Smooth muscle cell (in vitro differentiated cells): ENCODE measurements around the gene SDCCAG8. TPM values are rescaled to one million over a fixed set of nuclear protein-coding genes. Genes with fewer than 3 reads are reported as not detected.

ENCODE experiments used
- DNase-seq: peaks from one replicate; lab custom pipeline; 2025; ENCODE audit not compliant: unreplicated experiment; lab: John Stamatoyannopoulos, UW
- H2AFZ ChIP-seq: fragments of 200-600 bp; sonication (generic); 2 replicates; pipeline ENCODE4 v1.6.0; 2016; ENCODE audit warnings: antibody characterized with exemption, low read depth, mild to moderate bottlenecking
- H3F3A ChIP-seq: fragments of 200-600 bp; sonication (generic); 2 replicates; pipeline ENCODE4 v1.6.0; 2017; ENCODE audit warnings: antibody characterized with exemption, low read depth
- H3K27ac ChIP-seq: fragments of 200-600 bp; sonication (generic); 2 replicates; pipeline ENCODE4 v1.5.1; 2016; ENCODE audit warnings: low read depth, mild to moderate bottlenecking
- H3K27me3 ChIP-seq: fragments of 200-600 bp; sonication (generic); 2 replicates; pipeline ENCODE4 v1.6.1; 2016; ENCODE audit warnings: low read depth, mild to moderate bottlenecking
- H3K36me3 ChIP-seq: fragments of 200-600 bp; sonication (generic); 2 replicates; pipeline ENCODE4 v1.5.1; 2016; ENCODE audit warnings: low read depth
- H3K4me1 ChIP-seq: fragments of 200-600 bp; sonication (generic); 2 replicates; pipeline ENCODE4 v1.5.1; 2016; ENCODE audit warnings: low read depth
- H3K4me2 ChIP-seq: fragments of 200-600 bp; sonication (generic); 2 replicates; pipeline ENCODE4 v1.6.0; 2016; ENCODE audit warnings: mild to moderate bottlenecking
- H3K4me3 ChIP-seq: fragments of 200-600 bp; sonication (generic); 2 replicates; pipeline ENCODE4 v1.5.1; 2016; ENCODE audit warnings: mild to moderate bottlenecking
- H3K79me2 ChIP-seq: fragments of 200-600 bp; sonication (generic); 2 replicates; pipeline ENCODE4 v1.6.0; 2016; ENCODE audit warnings: low read depth, mild to moderate bottlenecking
- H3K9ac ChIP-seq: fragments of 200-600 bp; sonication (generic); 2 replicates; pipeline ENCODE4 v1.6.0; 2016; ENCODE audit warnings: low read depth
- H3K9me3 ChIP-seq: fragments of 200-600 bp; sonication (generic); replicated peaks from 2 replicates; pipeline ENCODE4 v1.5.1; 2016; ENCODE audit warnings: low read depth
- H4K20me1 ChIP-seq: fragments of 200-600 bp; sonication (generic); 2 replicates; pipeline ENCODE4 v1.6.0; 2016; ENCODE audit warnings: low read depth
- WGBS: methylation state at CpG from one replicate; pipeline ENCODE4 v1.1.7; 2016; ENCODE audit warnings: low lambda C conversion rate; 5-methylcytosine and 5-hydroxymethylcytosine counted together
- polyA plus RNA-seq: library from polyadenylated mRNA; unstranded; fragments of >200 nt; fragmentation: Nextera tagmentation; extraction: Ambion mirVana; gene quantifications from 2 replicates; pipeline ENCODE4 v1.2.1, GENCODE V29; 2016
- total RNA-seq: library from RNA; depleted of rRNA; stranded (reverse); fragments of >200 nt; gene quantifications from 2 replicates; pipeline ENCODE4 v1.2.3, GENCODE V29; 2014
- TF ChIP-seq, protein P1 (sequence below): fragments of 200-600 bp; sonication (generic); IDR thresholded peaks from 2 replicates; pipeline ENCODE4 v1.5.1; 2017; ENCODE audit warnings: borderline replicate concordance, mild to moderate bottlenecking, antibody characterized with exemption; ENCODE audit not compliant: insufficient read depth, poor library complexity, severe bottlenecking

The SDCCAG8 gene
- total and polyA plus RNA-seq, 2 experiments from 2014 or later: 30.9 to 33.4 TPM

DNA sequence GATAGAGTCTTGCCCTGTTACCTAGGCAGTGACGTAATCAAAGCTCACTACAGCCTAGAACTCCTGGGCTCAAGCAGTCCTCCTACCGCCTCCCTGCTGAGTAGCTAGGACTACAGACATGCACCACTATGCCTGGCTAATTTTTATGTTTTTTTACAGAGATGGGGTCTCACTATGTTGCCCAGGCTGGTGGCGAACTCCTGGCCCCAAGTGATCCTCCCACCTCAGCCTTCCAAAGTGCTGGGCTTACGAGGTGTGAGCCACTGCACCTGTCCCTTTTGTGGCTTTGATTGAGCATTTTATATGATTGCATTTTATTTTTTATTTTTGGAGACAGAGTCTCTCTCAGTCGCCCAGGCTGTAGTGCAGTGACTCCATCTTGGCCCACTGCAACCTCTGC is 25.8 kb downstream of the SDCCAG8 start:
- Histone ChIP-seq H3K4me3 (no peak overlapping the region), H4K20me1 (no peaks in the 10 kb centered on the region), H3K9me3 (no peaks in the 10 kb centered on the region), H3K4me1 (peaks cover 13% of the 10 kb centered on the region), H3K36me3 (peaks cover 20% of the 10 kb centered on the region), H3F3A (peaks cover 21% of the 10 kb centered on the region), H3K4me2 (no peak overlapping the region), H3K27ac (no peak overlapping the region), H2AFZ (no peak overlapping the region), H3K9ac (no peak overlapping the region), H3K79me2 (peaks cover 43% of the 10 kb centered on the region), H3K27me3 (no peaks in the 10 kb centered on the region)
- TF ChIP-seq, protein P1, sequence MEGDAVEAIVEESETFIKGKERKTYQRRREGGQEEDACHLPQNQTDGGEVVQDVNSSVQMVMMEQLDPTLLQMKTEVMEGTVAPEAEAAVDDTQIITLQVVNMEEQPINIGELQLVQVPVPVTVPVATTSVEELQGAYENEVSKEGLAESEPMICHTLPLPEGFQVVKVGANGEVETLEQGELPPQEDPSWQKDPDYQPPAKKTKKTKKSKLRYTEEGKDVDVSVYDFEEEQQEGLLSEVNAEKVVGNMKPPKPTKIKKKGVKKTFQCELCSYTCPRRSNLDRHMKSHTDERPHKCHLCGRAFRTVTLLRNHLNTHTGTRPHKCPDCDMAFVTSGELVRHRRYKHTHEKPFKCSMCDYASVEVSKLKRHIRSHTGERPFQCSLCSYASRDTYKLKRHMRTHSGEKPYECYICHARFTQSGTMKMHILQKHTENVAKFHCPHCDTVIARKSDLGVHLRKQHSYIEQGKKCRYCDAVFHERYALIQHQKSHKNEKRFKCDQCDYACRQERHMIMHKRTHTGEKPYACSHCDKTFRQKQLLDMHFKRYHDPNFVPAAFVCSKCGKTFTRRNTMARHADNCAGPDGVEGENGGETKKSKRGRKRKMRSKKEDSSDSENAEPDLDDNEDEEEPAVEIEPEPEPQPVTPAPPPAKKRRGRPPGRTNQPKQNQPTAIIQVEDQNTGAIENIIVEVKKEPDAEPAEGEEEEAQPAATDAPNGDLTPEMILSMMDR: no peak
- WGBS: 99% methylated on average over 5 of the region's 5 CpGs
- no peak for DNase-seq

DNA sequence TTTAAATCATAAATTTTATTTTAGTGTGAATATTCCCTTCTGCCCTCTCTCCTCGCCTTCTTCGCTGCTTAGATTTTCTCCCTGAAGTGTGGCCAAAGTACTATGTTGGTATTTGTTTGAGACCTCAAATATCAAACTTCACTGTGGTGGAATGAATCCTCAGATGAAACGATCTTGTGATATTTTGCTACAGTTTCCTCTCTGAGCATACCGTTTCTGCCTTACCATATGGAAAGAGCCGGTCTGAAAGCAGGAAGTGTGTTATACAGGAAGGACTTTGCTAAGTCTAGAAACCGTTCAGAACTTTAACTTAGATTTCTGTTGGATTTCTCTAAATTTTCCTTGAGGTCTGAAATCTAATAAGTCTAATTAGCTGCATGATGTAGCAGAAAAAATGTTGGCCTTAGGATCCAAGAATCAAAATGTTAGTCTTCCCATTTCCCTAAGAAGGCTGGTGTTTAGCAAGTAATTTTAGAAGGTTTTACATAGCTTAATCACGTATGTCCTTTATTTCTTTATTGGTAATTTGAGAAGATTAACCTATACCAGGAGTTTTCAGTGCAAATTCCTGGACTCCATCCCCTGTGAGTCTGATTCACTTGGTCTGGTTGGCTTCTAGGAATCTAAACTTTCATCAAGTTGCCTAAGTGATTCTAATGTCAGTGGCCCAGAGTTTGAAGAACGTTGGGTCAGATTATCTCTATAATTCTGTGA is 30.7 kb downstream of the SDCCAG8 start:
- WGBS: 47% methylated on average over 8 of the region's 8 CpGs
- TF ChIP-seq, protein P1: no peak
- peak overlapping the region; percentile 38 for H3K9ac ChIP-seq
- no peak for DNase-seq
- H3K27ac ChIP-seq: peak overlapping the region; percentile 98
- peak overlapping the region; percentile 52 for H3K4me2 ChIP-seq
- H3K4me3 ChIP-seq: no peak overlapping the region
- H2AFZ ChIP-seq: no peak overlapping the region
- H4K20me1 ChIP-seq: no peaks in the 10 kb centered on the region
- H3K27me3 ChIP-seq: no peaks in the 10 kb centered on the region
- peaks cover 27% of the 10 kb centered on the region for H3K79me2 ChIP-seq
- no peaks in the 10 kb centered on the region for H3K9me3 ChIP-seq
- peaks cover 16% of the 10 kb centered on the region for H3K4me1 ChIP-seq
- H3K36me3 ChIP-seq: no peaks in the 10 kb centered on the region
- H3F3A ChIP-seq: peaks cover 27% of the 10 kb centered on the region

DNA sequence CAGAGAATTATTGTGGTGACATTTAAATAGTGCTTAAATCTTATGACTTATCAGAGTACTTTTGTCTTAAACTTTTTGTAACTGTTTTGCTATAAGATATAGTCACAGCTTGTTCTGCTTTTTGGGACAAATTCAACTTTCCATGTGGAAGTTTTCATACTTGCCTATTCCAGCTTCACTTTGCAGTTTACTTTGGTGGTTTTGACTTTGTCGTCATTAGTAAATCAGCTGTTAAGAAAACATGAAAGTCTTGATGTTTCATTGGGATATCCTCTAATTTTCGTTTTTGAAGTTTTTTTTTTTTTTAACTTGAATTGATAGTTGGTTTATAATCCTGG is 31.3 kb downstream of the SDCCAG8 start:
- H3K4me1 ChIP-seq: peaks cover 21% of the 10 kb centered on the region
- H4K20me1 ChIP-seq: no peaks in the 10 kb centered on the region
- H3K27me3 ChIP-seq: no peaks in the 10 kb centered on the region
- no peaks in the 10 kb centered on the region for H3K36me3 ChIP-seq
- H3K27ac ChIP-seq: peak overlapping the region; percentile 98
- TF ChIP-seq, protein P1: no peak
- peaks cover 29% of the 10 kb centered on the region for H3K79me2 ChIP-seq
- DNase-seq: no peak
- no peak overlapping the region for H3K4me3 ChIP-seq
- peak overlapping the region; percentile 52 for H3K4me2 ChIP-seq
- peak overlapping the region; percentile 38 for H3K9ac ChIP-seq
- no peaks in the 10 kb centered on the region for H3K9me3 ChIP-seq
- H3F3A ChIP-seq: peaks cover 27% of the 10 kb centered on the region
- 39% methylated on average over 2 of the region's 2 CpGs for WGBS
- H2AFZ ChIP-seq: no peak overlapping the region

DNA sequence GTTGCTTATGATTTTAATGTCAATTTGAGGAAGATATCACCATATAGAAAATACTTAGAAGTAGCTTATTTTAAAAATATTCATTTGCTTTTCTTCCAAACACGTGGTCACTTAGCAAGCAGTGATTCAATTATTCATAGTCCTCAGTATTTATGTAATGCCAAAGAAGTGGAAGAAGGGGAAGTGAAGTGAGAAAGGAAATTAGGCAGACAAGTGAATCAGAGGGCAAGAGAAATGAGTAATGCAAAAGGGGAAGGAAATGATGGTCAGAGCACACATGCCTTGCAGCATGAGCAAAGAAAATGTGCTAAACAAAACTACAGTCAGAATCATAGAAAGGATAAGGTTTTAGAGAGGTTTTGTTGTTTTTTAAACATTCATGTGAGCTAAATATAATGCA is 31.8 kb downstream of the SDCCAG8 start:
- H3K4me2 ChIP-seq: peak overlapping the region; percentile 52
- no peaks in the 10 kb centered on the region for H4K20me1 ChIP-seq
- DNase-seq: no peak

More for the DNA sequence above, 31.8 kb downstream of the SDCCAG8 start:
- TF ChIP-seq, protein P1: no peak
- no peak overlapping the region for H2AFZ ChIP-seq
- H3K9me3 ChIP-seq: no peaks in the 10 kb centered on the region
- H3K79me2 ChIP-seq: peaks cover 35% of the 10 kb centered on the region
- H3K27ac ChIP-seq: peak overlapping the region; percentile 98
- no peak overlapping the region for H3K4me3 ChIP-seq
- 6% methylated on average over 1 of the region's 1 CpG for WGBS
- peak overlapping the region; percentile 38 for H3K9ac ChIP-seq
- H3F3A ChIP-seq: peaks cover 27% of the 10 kb centered on the region
- H3K4me1 ChIP-seq: peaks cover 21% of the 10 kb centered on the region
- H3K36me3 ChIP-seq: no peaks in the 10 kb centered on the region
- H3K27me3 ChIP-seq: no peaks in the 10 kb centered on the region
